NCI-H2171 (cell line): ENCODE measurements around the gene KRT33A.
"Not testable (repeated sequence)": the region's sequence is repeated elsewhere in the genome, so short reads cannot be mapped to it uniquely, and the experiment has no call there.

Experiments used
- DNase-seq: peaks from one replicate; lab custom pipeline; 2025; lab: John Stamatoyannopoulos, UW

The KRT33A gene

GRCh38 chr17:41350381-41350878 is at the start of gene KRT33A:
Gene KRT33A, minus strand, starts transcription at chr17:41350828. Its CDS starts 61 bp downstream, at chr17:41350767.
- not testable (repeated sequence) for DNase-seq

GRCh38 chr17:41396996-41397660 is 46.5 kb upstream of the KRT33A start, which contains the start of gene KRT31:
Gene KRT31, minus strand, starts transcription at chr17:41397608. Its CDS starts 69 bp downstream, at chr17:41397539.
- no peak for DNase-seq

DNA sequence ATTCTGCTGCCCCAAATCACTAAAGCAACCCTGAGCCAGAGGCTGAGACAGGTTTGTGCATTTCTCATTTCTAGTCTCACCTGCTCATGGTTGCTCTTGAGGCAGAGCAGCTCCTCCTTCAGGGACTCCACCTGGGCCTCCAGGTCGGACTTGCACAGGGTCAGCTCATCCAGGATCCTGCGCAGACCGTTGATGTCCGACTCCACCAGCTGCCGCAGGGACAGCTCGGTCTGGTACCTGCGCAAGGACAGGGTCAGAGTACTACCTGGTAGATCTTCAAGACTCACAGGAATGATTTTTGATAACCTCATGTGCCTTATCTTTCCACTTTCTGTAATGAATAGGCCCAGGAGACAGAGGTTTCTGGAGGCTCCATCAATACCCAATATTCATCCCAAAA is 45.7 kb upstream of the KRT33A start:
- no peak for DNase-seq

DNA sequence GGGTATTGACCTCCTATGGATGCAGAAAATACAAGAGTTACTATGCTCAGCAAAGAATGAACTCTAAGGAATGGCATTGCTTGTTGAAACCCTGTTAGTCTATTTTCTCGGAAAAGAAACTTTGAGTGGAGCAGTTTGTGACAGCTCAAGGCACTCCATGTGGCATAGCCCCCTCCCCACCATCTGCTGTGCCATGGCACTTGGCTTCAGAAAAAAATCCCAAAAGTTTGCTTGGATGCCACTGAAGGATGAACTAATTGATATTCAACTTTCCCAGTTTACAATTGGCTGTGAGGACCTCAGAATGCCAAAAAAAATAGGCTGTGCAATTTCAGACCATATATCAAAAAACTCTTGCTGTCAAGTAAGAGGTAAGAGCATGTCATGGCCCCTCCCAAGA is 45.0 kb upstream of the KRT33A start:
- no peak for DNase-seq

- not testable (repeated sequence) for DNase-seq
Measured at GRCh38 chr17:41395044-41395443, 44.4 kb upstream of the KRT33A start.

- no peak for DNase-seq
Measured at GRCh38 chr17:41394254-41394996, 43.8 kb upstream of the KRT33A start.

GRCh38 chr17:41393826-41394225 is 43.2 kb upstream of the KRT33A start:
- no peak for DNase-seq

DNA sequence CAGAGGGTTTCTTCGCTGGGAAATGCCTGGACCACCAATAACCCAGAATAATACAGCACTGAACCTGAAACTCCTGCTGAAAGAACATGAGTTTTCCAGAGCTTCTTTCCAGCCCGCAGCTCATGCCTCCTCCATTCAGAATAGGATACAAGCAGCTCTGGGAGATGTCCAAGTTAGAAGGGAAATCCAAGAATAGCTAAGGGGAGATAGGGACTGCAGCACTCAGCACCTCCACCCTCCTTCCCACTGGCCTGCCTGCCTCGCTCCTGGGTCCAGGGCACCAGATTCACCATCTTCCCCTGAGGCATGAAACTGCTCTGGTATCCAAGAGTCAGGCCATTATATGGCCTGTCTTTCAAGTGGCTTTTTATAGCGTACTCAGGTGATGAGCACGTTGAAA is 42.7 kb upstream of the KRT33A start:
- no peak for DNase-seq

DNA sequence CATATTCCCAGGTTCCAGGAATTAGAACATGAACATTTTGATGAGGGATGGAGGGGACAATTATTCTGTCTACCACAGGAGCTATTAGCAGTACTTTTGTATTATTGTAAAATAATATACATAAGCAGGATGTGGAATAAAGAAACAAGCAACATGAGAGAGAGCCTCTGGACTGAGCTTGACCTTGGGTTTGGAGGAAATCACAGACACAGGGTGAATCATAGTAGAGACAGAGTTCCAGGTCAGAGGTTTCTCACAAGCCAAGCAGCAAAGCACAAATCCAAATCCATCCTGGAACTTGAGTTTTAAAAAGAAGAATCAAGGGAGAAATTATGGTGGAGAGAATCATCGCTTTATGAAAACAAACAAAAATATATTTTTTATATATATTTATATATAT is 41.6 kb upstream of the KRT33A start:
- no peak for DNase-seq

DNA sequence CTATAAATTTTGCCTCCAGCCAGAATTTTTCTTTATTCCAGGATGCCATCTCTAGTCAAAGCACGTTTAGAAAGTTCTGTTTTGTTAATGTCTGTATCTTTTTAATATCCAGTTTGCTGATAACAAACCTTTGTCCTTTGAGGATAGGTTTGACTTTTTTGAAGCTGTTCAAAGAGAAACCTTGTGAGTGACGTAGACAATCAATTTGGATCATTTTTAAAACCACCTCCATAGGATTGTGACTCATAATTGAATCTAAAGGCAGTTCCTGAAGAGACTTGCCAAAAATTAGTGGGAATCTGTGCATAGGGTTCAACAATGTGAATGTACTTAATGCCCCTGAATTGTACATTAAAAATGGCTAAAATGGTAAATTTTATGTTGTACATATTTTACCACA is 40.9 kb upstream of the KRT33A start:
- DNase-seq, result no peak

- DNase-seq, result no peak
Measured at GRCh38 chr17:41390411-41390938, 39.8 kb upstream of the KRT33A start.

DNA sequence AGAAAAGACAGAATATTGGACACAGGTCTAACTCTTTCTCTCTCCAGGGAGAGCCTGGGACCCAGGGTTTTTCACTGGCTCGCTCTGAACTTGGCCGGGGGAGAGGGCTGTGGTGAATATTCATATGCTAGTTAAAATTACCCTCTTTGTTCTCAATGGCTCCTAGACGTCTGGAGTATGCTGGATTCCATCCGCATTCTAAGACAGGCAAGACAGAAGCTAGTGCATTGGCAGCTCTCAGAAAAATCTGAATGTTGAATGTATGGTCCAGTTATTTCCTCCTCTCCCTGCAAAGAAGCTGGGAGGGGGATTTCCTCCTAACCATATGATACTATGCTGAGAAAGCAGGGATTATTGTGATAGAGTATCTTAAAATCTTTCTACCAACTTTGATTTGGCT is 37.0 kb upstream of the KRT33A start:
- DNase-seq, result no peak

DNA sequence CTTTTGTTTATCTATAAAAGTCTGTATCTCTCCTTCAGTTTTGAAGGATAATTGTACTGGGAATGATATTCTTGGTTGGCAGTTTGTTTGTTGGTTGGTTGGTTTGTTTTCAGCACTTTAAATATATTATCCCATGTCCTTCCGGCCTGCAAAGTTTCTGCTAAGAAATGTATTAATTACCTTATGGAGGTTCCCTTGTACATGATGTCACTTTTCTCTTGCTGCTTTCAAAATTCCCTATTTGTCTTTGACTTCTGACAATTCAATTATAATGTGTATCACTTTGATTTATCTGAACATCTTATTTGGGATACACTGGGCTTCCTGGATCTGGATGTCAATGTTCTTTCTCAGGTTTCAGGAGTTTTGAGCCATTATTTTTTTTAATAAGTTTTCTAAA is 35.6 kb upstream of the KRT33A start:
- no peak for DNase-seq

DNA sequence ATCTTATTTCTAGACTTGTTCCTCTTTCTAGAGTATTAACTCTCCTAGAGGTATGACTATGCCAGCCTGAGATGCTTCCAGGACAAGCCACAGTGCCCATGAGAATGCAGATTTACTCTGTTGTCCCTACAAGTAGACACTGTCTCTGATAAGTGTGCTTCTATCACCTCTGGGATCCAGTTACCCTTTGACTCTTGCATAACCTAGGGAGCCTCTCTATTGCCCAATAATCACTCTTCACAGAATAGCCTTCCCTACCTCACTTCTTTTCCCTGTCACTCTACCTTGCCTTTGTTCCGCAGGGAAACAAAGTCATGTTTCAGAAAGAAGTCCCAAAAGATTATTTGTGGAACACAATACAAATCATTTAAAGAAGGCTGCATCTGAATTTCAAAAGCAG is 33.1 kb upstream of the KRT33A start:
- no peak for DNase-seq

GRCh38 chr17:41382394-41382793 is 31.8 kb upstream of the KRT33A start:
- DNase-seq, result no peak

- DNase-seq, result not testable (repeated sequence)
Measured at GRCh38 chr17:41381943-41382342, 31.3 kb upstream of the KRT33A start, which contains the start of gene KRT34. Gene KRT34, minus strand, starts transcription at chr17:41382306. Its CDS starts 60 bp downstream, at chr17:41382246.

GRCh38 chr17:41380091-41380490 is 29.5 kb upstream of the KRT33A start:
- not testable (repeated sequence) for DNase-seq

- no peak for DNase-seq
Measured at GRCh38 chr17:41377546-41377945, 26.9 kb upstream of the KRT33A start.

GRCh38 chr17:41369713-41370112 is 19.1 kb upstream of the KRT33A start, which contains the start of gene KRT33B:
Gene KRT33B, minus strand, starts transcription at chr17:41369813. Its CDS starts 63 bp downstream, at chr17:41369750.
- no peak for DNase-seq

DNA sequence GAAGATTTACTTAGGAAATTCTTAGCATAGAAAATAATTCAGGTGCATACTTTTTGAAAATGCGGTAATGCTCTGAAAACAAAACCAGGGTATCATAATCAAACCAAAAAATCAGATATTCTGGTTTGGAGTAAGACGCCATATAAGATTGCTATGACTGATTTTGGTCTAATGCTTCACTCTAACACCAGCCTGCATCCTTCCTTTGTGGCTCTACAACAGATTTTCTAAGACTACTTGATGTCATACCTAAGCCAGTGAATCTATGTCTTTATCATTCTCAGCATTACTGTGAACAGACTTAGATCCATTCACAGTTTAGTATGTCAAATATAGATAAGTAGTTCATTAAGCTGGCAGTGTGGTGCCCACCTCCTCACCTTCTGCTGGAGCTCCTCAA is 18.4 kb upstream of the KRT33A start:
- DNase-seq, result no peak

GRCh38 chr17:41367426-41368075 is 16.9 kb upstream of the KRT33A start:
- DNase-seq, result no peak

- DNase-seq, result no peak
Measured at GRCh38 chr17:41366070-41366469, 15.4 kb upstream of the KRT33A start.
